Spleen (tissue), 11 donors: ENCODE data around the gene CCDC106. TPM values are rescaled to one million over a fixed set of nuclear protein-coding genes. Genes with fewer than 3 reads are reported as not detected.

Experiments
- DNase-seq: peaks from one replicate; pipeline ENCODE4 v3.0.0-alpha.2; 2020
- H3K27ac ChIP-seq, 8 donors: fragments of 200-600 bp; sonication (generic) in 7 of 8; 1 replicate in 4 of 8; 2 replicates in 4 of 8; pipeline versions ENCODE4 v1.5.0 to v1.8.0; 2016 to 2021; ENCODE audit warnings: inconsistent platforms in 4 of 8, mild to moderate bottlenecking in 4 of 8, moderate library complexity in 1 of 8
- H3K27me3 ChIP-seq, 7 donors: fragments of 200-600 bp; sonication (generic) in 6 of 7; replicated peaks in 1 of 7; 1 replicate in 4 of 7; 2 replicates in 3 of 7; pipeline versions ENCODE4 v1.5.0 to v1.8.0; 2016 to 2021; ENCODE audit warnings: inconsistent platforms in 3 of 7, mild to moderate bottlenecking in 1 of 7
- H3K36me3 ChIP-seq, 6 donors: fragments of 200-600 bp; sonication (generic) in 5 of 6; 1 replicate in 4 of 6; 2 replicates in 2 of 6; pipeline versions ENCODE4 v1.5.0 to v1.8.0; 2016 to 2021; ENCODE audit warnings: inconsistent platforms in 2 of 6
- H3K4me1 ChIP-seq, 6 donors: fragments of 200-600 bp; sonication (generic) in 5 of 6; 1 replicate in 3 of 6; 2 replicates in 3 of 6; pipeline versions ENCODE4 v1.5.0 to v1.8.0; 2016 to 2021; ENCODE audit warnings: inconsistent platforms in 3 of 6
- H3K4me3 ChIP-seq, 8 donors: fragments of 200-600 bp; sonication (generic) in 7 of 8; 1 replicate in 4 of 8; 2 replicates in 4 of 8; pipeline versions ENCODE4 v1.5.0 to v1.8.0; 2016 to 2021; ENCODE audit warnings: inconsistent platforms in 4 of 8, mild to moderate bottlenecking in 4 of 8, moderate library complexity in 2 of 8
- H3K9me3 ChIP-seq, 8 donors: fragments of 200-600 bp; sonication (generic) in 7 of 8; 1 replicate in 4 of 8; 2 replicates in 4 of 8; pipeline versions ENCODE4 v1.5.0 to v1.8.0; 2016 to 2021; ENCODE audit warnings: inconsistent platforms in 4 of 8
- CTCF ChIP-seq, 11 experiments: fragments of 200-600 bp in 7 of 11; fragments of 450-650 bp in 4 of 11; sonication (generic) in 4 of 11; IDR thresholded peaks in 8 of 11; conservative IDR thresholded peaks in 3 of 11; 1 replicate in 7 of 11; 2 replicates in 4 of 11; pipeline versions ENCODE4 v1.4.0 to v1.8.0; 2016 to 2021; ENCODE audit warnings: antibody characterized with exemption in 11 of 11, inconsistent platforms in 4 of 11, mild to moderate bottlenecking in 1 of 11
- POLR2A ChIP-seq, 3 donors: fragments of 450-650 bp; IDR thresholded peaks; one replicate each; pipeline ENCODE4 v1.5.1; 2017; ENCODE audit warnings: antibody characterized with exemption in 3 of 3, mild to moderate bottlenecking in 1 of 3
- POLR2AphosphoS5 ChIP-seq, 3 donors: sonication (generic); formaldehyde crosslinking; IDR thresholded peaks; one replicate each; pipeline ENCODE4 v1.5.1; 2017; ENCODE audit warnings: antibody characterized with exemption in 3 of 3
- whole genome bisulfite sequencing, 5 donors: extraction: QIAGEN DNeasy Blood & Tissue Kit in 3 of 5; methylation state at CpG; one replicate each; pipeline versions ENCODE4 v1.1.5 to v1.1.7; 2013 to 2018; 5-methylcytosine and 5-hydroxymethylcytosine counted together
- intact Hi-C: fragments of 100-400 bp; cut with DNase I; formaldehyde crosslinking; loops from one replicate; pipeline ENCODE4 v1.15.0; 2023; ENCODE audit warnings: low total_unique reads
- polyA plus RNA-seq, 3 donors: library from polyadenylated mRNA; stranded (reverse); fragments of 200-250 nt; gene quantifications; one replicate each; pipeline ENCODE4 v1.2.1, GENCODE V29; 2013
- total RNA-seq, 7 donors: library from RNA; depleted of rRNA in 3 of 7; stranded (reverse); fragments of >200 nt in 3 of 7; fragmentation: NEBNext Ultra II Directional in 4 of 7; extraction: Animal tissue kit (Norgen Biotek cat#: 25700) in 4 of 7; gene quantifications; one replicate each; pipeline versions ENCODE4 v1.1.0 to v1.2.1, GENCODE V29; 2016 to 2021
- donor health status: healthy with polysubstance abuse.
- donor health status: DM: no; HTN: no; CAD: no; lungs with moderate emphysema.
- donor health status: DM: no; HTN: no; CAD: no.
- donor health status: Bipolar disorder and iron deficiency.
- donor health status: healthy.
- donor health status: DM: no; HTN: no; CAD: no.
- donor health status: DM: yes; HTN: yes; CAD: no.

The CCDC106 gene
- total and polyA plus RNA-seq, 10 donors, result 11.9 to 40.1 (median 18.6) TPM

- Histone ChIP-seq H3K27me3 (peaks cover 0 to 13% (median 0%) of the 10 kb centered on the region in 7 donors), H3K27ac (peak overlapping the region; percentile 88 to 94 (median 92)), H3K9me3 (no peaks in the 10 kb centered on the region), H3K4me3 (peak overlapping the region in 7 of 8 donors; percentile 70 to 96 (median 82)), H3K4me1 (peaks cover 42 to 100% (median 86%) of the 10 kb centered on the region in 6 donors), H3K36me3 (peaks cover 0 to 18% (median 10%) of the 10 kb centered on the region in 6 donors)
- TF ChIP-seq POLR2A (IDR thresholded peaks at IDR 0.05) (peak in 1 of 3 donors; percentile 18), POLR2AphosphoS5 (IDR thresholded peaks at IDR 0.05) (peak; percentile 57 to 83 (median 70)), CTCF (IDR thresholded peaks at IDR 0.05 in 8 of 11, conservative IDR thresholded peaks at IDR 0.05 in 3 of 11) (peak; percentile 5 to 70 (median 58))
- intact Hi-C loops, result no loop called here
- WGBS, 5 donors, result 18 to 37% (median 25%) methylated on average over 16 to 38 of the region's 38 CpGs
- peak; percentile 94 for DNase-seq
Measured at GRCh38 chr19:55640043-55640576, 7.9 kb upstream of the CCDC106 start.

- DNase-seq, result peak; percentile 92
- Histone ChIP-seq H3K9me3 (no peaks in the 10 kb centered on the region), H3K36me3 (peaks cover 0 to 24% (median 16%) of the 10 kb centered on the region in 6 donors), H3K4me1 (peaks cover 39 to 100% (median 88%) of the 10 kb centered on the region in 6 donors), H3K27ac (peak within 1 kb of the TSS; percentile 88 to 94 (median 92)), H3K27me3 (peaks cover 0 to 13% (median 0%) of the 10 kb centered on the region in 7 donors), H3K4me3 (peak within 1 kb of the TSS; percentile 61 to 96 (median 78))
- TF ChIP-seq CTCF (IDR thresholded peaks at IDR 0.05 in 8 of 11, conservative IDR thresholded peaks at IDR 0.05 in 3 of 11), result no peak
- peak; percentile 34 to 70 (median 59) for TF ChIP-seq POLR2AphosphoS5 (IDR thresholded peaks at IDR 0.05)
- TF ChIP-seq POLR2A (IDR thresholded peaks at IDR 0.05), result peak in 1 of 3 donors; percentile 3
- intact Hi-C loops, result no loop called here
- WGBS, 5 donors, result 1 to 2% (median 1%) methylated on average over 42 to 89 of the region's 89 CpGs
Measured at GRCh38 chr19:55640577-55641425, 7.2 kb upstream of the CCDC106 start, which contains the start of gene ZNF580. TSS of gene ZNF580 (plus strand) at chr19:55641002. CDS start at chr19:55642509, 1,507 bp downstream.

GRCh38 chr19:55641426-55642152 is 6.4 kb upstream of the CCDC106 start:
- Histone ChIP-seq H3K36me3 (peaks cover 0 to 28% (median 17%) of the 10 kb centered on the region in 6 donors), H3K27me3 (peaks cover 0 to 13% (median 0%) of the 10 kb centered on the region in 7 donors), H3K27ac (peak overlapping the region; percentile 88 to 94 (median 92)), H3K4me1 (peaks cover 31 to 100% (median 86%) of the 10 kb centered on the region in 6 donors), H3K4me3 (peak overlapping the region; percentile 61 to 96 (median 78)), H3K9me3 (no peaks in the 10 kb centered on the region)
- WGBS, 5 donors, result 0 to 2% (median 1%) methylated on average over 25 of the region's 25 CpGs
- intact Hi-C loops, result no loop called here
- peak in 1 of 3 donors; percentile 20 for TF ChIP-seq POLR2A (IDR thresholded peaks at IDR 0.05)
- no peak for TF ChIP-seq CTCF (IDR thresholded peaks at IDR 0.05 in 8 of 11, conservative IDR thresholded peaks at IDR 0.05 in 3 of 11)
- TF ChIP-seq POLR2AphosphoS5 (IDR thresholded peaks at IDR 0.05), result peak in 1 of 3 donors; percentile 2
- DNase-seq, result no peak
